ENCODE measurements around the gene VPS37C.

Gene VPS37C

GRCh38 chr11:61131586-61131985 is 29.6 kb downstream of the VPS37C start:
- DNase-seq = no peak

GRCh38 chr11:61131186-61131585 is 30.0 kb downstream of the VPS37C start:
- no peak for DNase-seq

GRCh38 chr11:61129639-61130523 is 31.3 kb downstream of the VPS37C start:
- DNase-seq = no peak

- DNase-seq = no peak
These were observed 32.1 kb downstream of the VPS37C start for GRCh38 chr11:61128947-61129638.

- no peak for DNase-seq
These were observed 33.2 kb downstream of the VPS37C start for GRCh38 chr11:61127991-61128390.

GRCh38 chr11:61126256-61126655 is 35.0 kb downstream of the VPS37C start:
- no peak for DNase-seq

- no peak for DNase-seq
These were observed 35.9 kb downstream of the VPS37C start for GRCh38 chr11:61125310-61125684.

GRCh38 chr11:61124574-61125309 is 36.5 kb downstream of the VPS37C start:
- no peak for DNase-seq

- no peak for DNase-seq
These were observed 37.3 kb downstream of the VPS37C start for GRCh38 chr11:61123775-61124571.

- no peak for DNase-seq
These were observed 38.5 kb downstream of the VPS37C start for GRCh38 chr11:61122761-61123160.

- DNase-seq = no peak
These were observed 39.3 kb downstream of the VPS37C start for GRCh38 chr11:61121917-61122316.

- no peak for DNase-seq
These were observed 39.9 kb downstream of the VPS37C start for GRCh38 chr11:61121192-61121831.

GRCh38 chr11:61120706-61121191 is 40.5 kb downstream of the VPS37C start:
- DNase-seq = no peak

- no peak for DNase-seq
These were observed 41.0 kb downstream of the VPS37C start for GRCh38 chr11:61120099-61120705.

- DNase-seq = no peak
These were observed 41.7 kb downstream of the VPS37C start for GRCh38 chr11:61119571-61119970.

GRCh38 chr11:61119055-61119454 is 42.2 kb downstream of the VPS37C start:
- DNase-seq = no peak

GRCh38 chr11:61118406-61118805 is 42.8 kb downstream of the VPS37C start:
- DNase-seq = no peak

GRCh38 chr11:61118004-61118403 is 43.2 kb downstream of the VPS37C start:
- no peak for DNase-seq

GRCh38 chr11:61117168-61117520 is 44.1 kb downstream of the VPS37C start:
- DNase-seq = no peak

GRCh38 chr11:61116426-61117167 is 44.6 kb downstream of the VPS37C start:
- no peak for DNase-seq

All from NCI-H187 treated with DMSO at 0.1 percent for 48 hours (cell line).